GM23338 (cell line): ENCODE data around the gene PREP. TPM values are rescaled to one million over a fixed set of nuclear protein-coding genes. Genes with fewer than 3 reads are reported as not detected.
A peak's percentile ranks its signal among the peaks of the same experiment; 100 is the strongest.

Experiments
- ATAC-seq: fragments of 200-7000 bp; cut with Tn5 transposase; 3 replicates; pipeline ENCODE4 v1.9.1; 2020
- DNase-seq: peaks from one replicate; pipeline ENCODE4 v3.0.0-alpha.2; 2015; ENCODE audit warnings: low spot score
- H2AFZ ChIP-seq: fragments of 200-600 bp; sonication (generic); 2 replicates; pipeline ENCODE4 v1.8.0; 2016; ENCODE audit warnings: antibody characterized with exemption, mild to moderate bottlenecking, moderate library complexity
- H3F3A ChIP-seq: fragments of 200-600 bp; sonication (generic); replicated peaks from 2 replicates; pipeline ENCODE4 v1.8.0; 2017; ENCODE audit warnings: antibody characterized with exemption, mixed run types, low read depth
- H3K27ac ChIP-seq: fragments of 200-600 bp; sonication (generic); 2 replicates; pipeline ENCODE4 v1.6.1; 2016; ENCODE audit warnings: low read depth
- H3K27me3 ChIP-seq: fragments of 200-600 bp; sonication (generic); 2 replicates; pipeline ENCODE4 v1.8.0; 2016; ENCODE audit warnings: mild to moderate bottlenecking, mixed run types, moderate library complexity; ENCODE audit not compliant: insufficient read depth
- H3K36me3 ChIP-seq: fragments of 200-600 bp; sonication (generic); 2 replicates; pipeline ENCODE4 v1.8.0; 2016; ENCODE audit warnings: mild to moderate bottlenecking; ENCODE audit not compliant: insufficient read depth
- H3K4me1 ChIP-seq: fragments of 200-600 bp; sonication (generic); 2 replicates; pipeline ENCODE4 v1.8.0; 2016; ENCODE audit warnings: mild to moderate bottlenecking, moderate library complexity; ENCODE audit not compliant: insufficient read depth
- H3K4me2 ChIP-seq: fragments of 200-600 bp; sonication (generic); 2 replicates; pipeline ENCODE4 v1.7.1; 2017; ENCODE audit warnings: mixed run types
- H3K4me3 ChIP-seq: fragments of 200-600 bp; sonication (generic); 2 replicates; pipeline ENCODE4 v1.6.1; 2016; ENCODE audit warnings: mixed run types
- H3K79me2 ChIP-seq: fragments of 200-600 bp; sonication (generic); replicated peaks from 2 replicates; pipeline ENCODE4 v1.8.0; 2017; ENCODE audit warnings: mild to moderate bottlenecking; ENCODE audit not compliant: insufficient read depth
- H3K9me2 ChIP-seq: fragments of 200-600 bp; sonication (generic); 2 replicates; pipeline ENCODE4 v1.8.0; 2017; ENCODE audit not compliant: insufficient read depth
- H4K20me1 ChIP-seq: fragments of 200-600 bp; sonication (generic); replicated peaks from 2 replicates; pipeline ENCODE4 v1.8.0; 2017; ENCODE audit warnings: mild to moderate bottlenecking; ENCODE audit not compliant: insufficient read depth
- H3K27ac Mint-ChIP-seq: 2 replicates; pipeline ENCODE4 v1.8.0; 2020; ENCODE audit warnings: inconsistent platforms, mild to moderate bottlenecking, moderate library complexity, mixed read lengths
- H3K27me3 Mint-ChIP-seq: 3 replicates; pipeline ENCODE4 v1.8.0; 2022; ENCODE audit warnings: low read depth, mild to moderate bottlenecking, moderate library complexity, mixed read lengths, inconsistent platforms; ENCODE audit not compliant: insufficient read depth, poor library complexity
- H3K36me3 Mint-ChIP-seq: 3 replicates; pipeline ENCODE4 v1.8.0; 2021; ENCODE audit warnings: low read depth, mild to moderate bottlenecking, inconsistent platforms, moderate library complexity, mixed read lengths
- H3K4me1 Mint-ChIP-seq: 3 replicates; pipeline ENCODE4 v1.8.0; 2020; ENCODE audit warnings: mild to moderate bottlenecking, inconsistent platforms, mixed read lengths
- H3K4me3 Mint-ChIP-seq: 3 replicates; pipeline ENCODE4 v1.8.0; 2021; ENCODE audit warnings: moderate library complexity, mild to moderate bottlenecking, inconsistent platforms, mixed read lengths
- H3K9me3 Mint-ChIP-seq: 3 replicates; pipeline ENCODE4 v1.8.0; 2020; ENCODE audit warnings: moderate library complexity, mild to moderate bottlenecking, inconsistent platforms, mixed read lengths
- CREB1 ChIP-seq: fragments of 250-450 bp; sonication (Bioruptor Pico); IDR thresholded peaks from 2 replicates; pipeline ENCODE4 v1.5.0; 2020; ENCODE audit warnings: low read depth, mild to moderate bottlenecking, moderate library complexity
- EZH2 ChIP-seq: fragments of 200-600 bp; sonication (generic); IDR thresholded peaks from one replicate; pipeline ENCODE4 v1.8.0; 2017; ENCODE audit warnings: antibody characterized with exemption, mild to moderate bottlenecking, low read depth; ENCODE audit not compliant: unreplicated experiment
- EZH2phosphoT487 ChIP-seq: fragments of 200-600 bp; sonication (generic); IDR thresholded peaks from one replicate; pipeline ENCODE4 v1.8.1; 2018; ENCODE audit warnings: antibody characterized with exemption; ENCODE audit not compliant: unreplicated experiment
- NANOG ChIP-seq: IDR thresholded peaks from 2 replicates; pipeline ENCODE4 v1.6.1; 2016; ENCODE audit warnings: antibody characterized with exemption, borderline replicate concordance
- POLR2AphosphoS5 ChIP-seq: IDR thresholded peaks from 2 replicates; pipeline ENCODE4 v1.6.1; 2016; ENCODE audit warnings: antibody characterized with exemption, low read depth
- REST ChIP-seq: IDR thresholded peaks from one replicate; pipeline ENCODE4 v1.6.1; 2018; ENCODE audit warnings: antibody characterized with exemption; ENCODE audit not compliant: unreplicated experiment
- STAT1 ChIP-seq: IDR thresholded peaks from one replicate; pipeline ENCODE4 v1.6.1; 2016; ENCODE audit warnings: antibody characterized with exemption; ENCODE audit not compliant: unreplicated experiment
- ZNF114 ChIP-seq: fragments of 250-450 bp; sonication (Bioruptor Pico); IDR thresholded peaks from 2 replicates; pipeline ENCODE4 v1.5.0; 2020; ENCODE audit warnings: mild to moderate bottlenecking, moderate library complexity
- ZNF331 ChIP-seq: fragments of 250-450 bp; sonication (Bioruptor Pico); IDR thresholded peaks from 2 replicates; pipeline ENCODE4 v1.5.0; 2020; ENCODE audit warnings: low read depth, mild to moderate bottlenecking, moderate library complexity
- polyA plus RNA-seq: library from polyadenylated mRNA; unstranded; fragments of >200 nt; fragmentation: Nextera tagmentation; extraction: Ambion mirVana; gene quantifications from 2 replicates; pipeline ENCODE4 v1.2.1, GENCODE V29; 2016
- total RNA-seq: library from RNA; depleted of rRNA; stranded (reverse); fragments of >200 nt; shearing (Covaris generic); gene quantifications from 2 replicates; pipeline ENCODE4 v1.2.3, GENCODE V29; 2014
- TF ChIP-seq, protein P1 (sequence below): IDR thresholded peaks from 2 replicates; pipeline ENCODE4 v1.6.1; 2016; ENCODE audit warnings: antibody characterized with exemption
- TF ChIP-seq, protein P2 (sequence below): fragments of 250-450 bp; sonication (Bioruptor Pico); IDR thresholded peaks from 2 replicates; pipeline ENCODE4 v1.5.0; 2020; ENCODE audit warnings: mild to moderate bottlenecking, moderate library complexity
- TF ChIP-seq, protein P3 (sequence below), 2 experiments: fragments of 200-600 bp in 1 of 2; sonication (generic) in 1 of 2; conservative IDR thresholded peaks; 2 replicates each; pipeline versions ENCODE4 v1.5.1 to v1.6.1; 2016 to 2017; ENCODE audit warnings: antibody characterized with exemption in 2 of 2, low read depth in 2 of 2, mild to moderate bottlenecking in 2 of 2, moderate library complexity in 1 of 2

PREP gene
- total and polyA plus RNA-seq, 2 experiments from 2014 or later, result 28.5 to 52.7 TPM

- H3K27me3 Mint-ChIP-seq, result no peaks in the 10 kb centered on the region
- H3F3A ChIP-seq, result no peaks in the 10 kb centered on the region
- no peaks in the 10 kb centered on the region; the same call in 1 of the 2 replicates for H3K36me3 ChIP-seq
- H3K36me3 Mint-ChIP-seq, result peaks cover 4% of the 10 kb centered on the region; the same call in 2 of the 3 replicates
- H4K20me1 ChIP-seq, result peaks cover 4% of the 10 kb centered on the region
- H3K4me2 ChIP-seq, result peak overlapping the region; percentile 30
- H3K9me3 Mint-ChIP-seq, result no peaks in the 10 kb centered on the region
- no peaks in the 10 kb centered on the region for H3K79me2 ChIP-seq
- no peak overlapping the region for H3K4me3 ChIP-seq
- H3K27ac Mint-ChIP-seq, result peak overlapping the region; percentile 66
- H2AFZ ChIP-seq, result no peak overlapping the region
- H3K27me3 ChIP-seq, result no peaks in the 10 kb centered on the region
- peaks cover 19% of the 10 kb centered on the region for H3K4me1 ChIP-seq
- no peak overlapping the region for H3K27ac ChIP-seq
- no peaks in the 10 kb centered on the region for H3K9me2 ChIP-seq
- H3K4me3 Mint-ChIP-seq, result no peak overlapping the region
- H3K4me1 Mint-ChIP-seq, result peaks cover 15% of the 10 kb centered on the region
- ATAC-seq (no peak), DNase-seq (no peak)
- TF ChIP-seq, protein P1, sequence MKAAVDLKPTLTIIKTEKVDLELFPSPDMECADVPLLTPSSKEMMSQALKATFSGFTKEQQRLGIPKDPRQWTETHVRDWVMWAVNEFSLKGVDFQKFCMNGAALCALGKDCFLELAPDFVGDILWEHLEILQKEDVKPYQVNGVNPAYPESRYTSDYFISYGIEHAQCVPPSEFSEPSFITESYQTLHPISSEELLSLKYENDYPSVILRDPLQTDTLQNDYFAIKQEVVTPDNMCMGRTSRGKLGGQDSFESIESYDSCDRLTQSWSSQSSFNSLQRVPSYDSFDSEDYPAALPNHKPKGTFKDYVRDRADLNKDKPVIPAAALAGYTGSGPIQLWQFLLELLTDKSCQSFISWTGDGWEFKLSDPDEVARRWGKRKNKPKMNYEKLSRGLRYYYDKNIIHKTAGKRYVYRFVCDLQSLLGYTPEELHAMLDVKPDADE, result no peak
- TF ChIP-seq ZNF331 (CRISPR knock-in tag) (no peak), EZH2phosphoT487 (no peak), REST (no peak), EZH2 (no peak), STAT1 (no peak), ZNF114 (CRISPR knock-in tag) (no peak), NANOG (no peak), POLR2AphosphoS5 (no peak), CREB1 (CRISPR knock-in tag) (no peak)
- TF ChIP-seq, protein P2, sequence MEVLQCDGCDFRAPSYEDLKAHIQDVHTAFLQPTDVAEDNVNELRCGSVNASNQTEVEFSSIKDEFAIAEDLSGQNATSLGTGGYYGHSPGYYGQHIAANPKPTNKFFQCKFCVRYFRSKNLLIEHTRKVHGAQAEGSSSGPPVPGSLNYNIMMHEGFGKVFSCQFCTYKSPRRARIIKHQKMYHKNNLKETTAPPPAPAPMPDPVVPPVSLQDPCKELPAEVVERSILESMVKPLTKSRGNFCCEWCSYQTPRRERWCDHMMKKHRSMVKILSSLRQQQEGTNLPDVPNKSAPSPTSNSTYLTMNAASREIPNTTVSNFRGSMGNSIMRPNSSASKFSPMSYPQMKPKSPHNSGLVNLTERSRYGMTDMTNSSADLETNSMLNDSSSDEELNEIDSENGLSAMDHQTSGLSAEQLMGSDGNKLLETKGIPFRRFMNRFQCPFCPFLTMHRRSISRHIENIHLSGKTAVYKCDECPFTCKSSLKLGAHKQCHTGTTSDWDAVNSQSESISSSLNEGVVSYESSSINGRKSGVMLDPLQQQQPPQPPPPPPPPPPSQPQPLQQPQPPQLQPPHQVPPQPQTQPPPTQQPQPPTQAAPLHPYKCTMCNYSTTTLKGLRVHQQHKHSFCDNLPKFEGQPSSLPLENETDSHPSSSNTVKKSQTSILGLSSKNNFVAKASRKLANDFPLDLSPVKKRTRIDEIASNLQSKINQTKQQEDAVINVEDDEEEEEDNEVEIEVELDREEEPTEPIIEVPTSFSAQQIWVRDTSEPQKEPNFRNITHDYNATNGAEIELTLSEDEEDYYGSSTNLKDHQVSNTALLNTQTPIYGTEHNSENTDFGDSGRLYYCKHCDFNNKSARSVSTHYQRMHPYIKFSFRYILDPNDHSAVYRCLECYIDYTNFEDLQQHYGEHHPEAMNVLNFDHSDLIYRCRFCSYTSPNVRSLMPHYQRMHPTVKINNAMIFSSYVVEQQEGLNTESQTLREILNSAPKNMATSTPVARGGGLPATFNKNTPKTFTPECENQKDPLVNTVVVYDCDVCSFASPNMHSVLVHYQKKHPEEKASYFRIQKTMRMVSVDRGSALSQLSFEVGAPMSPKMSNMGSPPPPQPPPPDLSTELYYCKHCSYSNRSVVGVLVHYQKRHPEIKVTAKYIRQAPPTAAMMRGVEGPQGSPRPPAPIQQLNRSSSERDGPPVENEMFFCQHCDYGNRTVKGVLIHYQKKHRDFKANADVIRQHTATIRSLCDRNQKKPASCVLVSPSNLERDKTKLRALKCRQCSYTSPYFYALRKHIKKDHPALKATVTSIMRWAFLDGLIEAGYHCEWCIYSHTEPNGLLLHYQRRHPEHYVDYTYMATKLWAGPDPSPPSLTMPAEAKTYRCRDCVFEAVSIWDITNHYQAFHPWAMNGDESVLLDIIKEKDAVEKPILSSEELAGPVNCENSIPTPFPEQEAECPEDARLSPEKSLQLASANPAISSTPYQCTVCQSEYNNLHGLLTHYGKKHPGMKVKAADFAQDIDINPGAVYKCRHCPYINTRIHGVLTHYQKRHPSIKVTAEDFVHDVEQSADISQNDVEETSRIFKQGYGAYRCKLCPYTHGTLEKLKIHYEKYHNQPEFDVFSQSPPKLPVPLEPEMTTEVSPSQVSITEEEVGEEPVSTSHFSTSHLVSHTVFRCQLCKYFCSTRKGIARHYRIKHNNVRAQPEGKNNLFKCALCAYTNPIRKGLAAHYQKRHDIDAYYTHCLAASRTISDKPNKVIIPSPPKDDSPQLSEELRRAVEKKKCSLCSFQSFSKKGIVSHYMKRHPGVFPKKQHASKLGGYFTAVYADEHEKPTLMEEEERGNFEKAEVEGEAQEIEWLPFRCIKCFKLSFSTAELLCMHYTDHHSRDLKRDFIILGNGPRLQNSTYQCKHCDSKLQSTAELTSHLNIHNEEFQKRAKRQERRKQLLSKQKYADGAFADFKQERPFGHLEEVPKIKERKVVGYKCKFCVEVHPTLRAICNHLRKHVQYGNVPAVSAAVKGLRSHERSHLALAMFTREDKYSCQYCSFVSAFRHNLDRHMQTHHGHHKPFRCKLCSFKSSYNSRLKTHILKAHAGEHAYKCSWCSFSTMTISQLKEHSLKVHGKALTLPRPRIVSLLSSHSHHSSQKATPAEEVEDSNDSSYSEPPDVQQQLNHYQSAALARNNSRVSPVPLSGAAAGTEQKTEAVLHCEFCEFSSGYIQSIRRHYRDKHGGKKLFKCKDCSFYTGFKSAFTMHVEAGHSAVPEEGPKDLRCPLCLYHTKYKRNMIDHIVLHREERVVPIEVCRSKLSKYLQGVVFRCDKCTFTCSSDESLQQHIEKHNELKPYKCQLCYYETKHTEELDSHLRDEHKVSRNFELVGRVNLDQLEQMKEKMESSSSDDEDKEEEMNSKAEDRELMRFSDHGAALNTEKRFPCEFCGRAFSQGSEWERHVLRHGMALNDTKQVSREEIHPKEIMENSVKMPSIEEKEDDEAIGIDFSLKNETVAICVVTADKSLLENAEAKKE, result no peak
- TF ChIP-seq, protein P3, sequence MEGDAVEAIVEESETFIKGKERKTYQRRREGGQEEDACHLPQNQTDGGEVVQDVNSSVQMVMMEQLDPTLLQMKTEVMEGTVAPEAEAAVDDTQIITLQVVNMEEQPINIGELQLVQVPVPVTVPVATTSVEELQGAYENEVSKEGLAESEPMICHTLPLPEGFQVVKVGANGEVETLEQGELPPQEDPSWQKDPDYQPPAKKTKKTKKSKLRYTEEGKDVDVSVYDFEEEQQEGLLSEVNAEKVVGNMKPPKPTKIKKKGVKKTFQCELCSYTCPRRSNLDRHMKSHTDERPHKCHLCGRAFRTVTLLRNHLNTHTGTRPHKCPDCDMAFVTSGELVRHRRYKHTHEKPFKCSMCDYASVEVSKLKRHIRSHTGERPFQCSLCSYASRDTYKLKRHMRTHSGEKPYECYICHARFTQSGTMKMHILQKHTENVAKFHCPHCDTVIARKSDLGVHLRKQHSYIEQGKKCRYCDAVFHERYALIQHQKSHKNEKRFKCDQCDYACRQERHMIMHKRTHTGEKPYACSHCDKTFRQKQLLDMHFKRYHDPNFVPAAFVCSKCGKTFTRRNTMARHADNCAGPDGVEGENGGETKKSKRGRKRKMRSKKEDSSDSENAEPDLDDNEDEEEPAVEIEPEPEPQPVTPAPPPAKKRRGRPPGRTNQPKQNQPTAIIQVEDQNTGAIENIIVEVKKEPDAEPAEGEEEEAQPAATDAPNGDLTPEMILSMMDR (conservative IDR thresholded peaks at IDR 0.05; ENCODE audit: low read depth in 2 of 2), result no peak
Measured at GRCh38 chr6:105304825-105305224, 98.1 kb downstream of the PREP start.
